Esophagus squamous epithelium (tissue), 4 donors: ENCODE results near the gene EPB41L4B.

Experiments
- POLR2A ChIP-seq, 4 donors: fragments of 450-650 bp; IDR thresholded peaks; one replicate each; pipeline ENCODE4 v1.6.1; 2017; ENCODE audit warnings: antibody characterized with exemption in 4 of 4, mild to moderate bottlenecking in 4 of 4, moderate library complexity in 3 of 4
- TF ChIP-seq, protein P1 (sequence below), 6 experiments: fragments of 450-650 bp in 4 of 6; fragments of 200-600 bp in 2 of 6; sonication (generic) in 2 of 6; IDR thresholded peaks; one replicate each; pipeline ENCODE4 v1.5.1; 2016 to 2019; ENCODE audit warnings: antibody characterized with exemption in 6 of 6, mild to moderate bottlenecking in 4 of 6, moderate library complexity in 4 of 6

DNA sequence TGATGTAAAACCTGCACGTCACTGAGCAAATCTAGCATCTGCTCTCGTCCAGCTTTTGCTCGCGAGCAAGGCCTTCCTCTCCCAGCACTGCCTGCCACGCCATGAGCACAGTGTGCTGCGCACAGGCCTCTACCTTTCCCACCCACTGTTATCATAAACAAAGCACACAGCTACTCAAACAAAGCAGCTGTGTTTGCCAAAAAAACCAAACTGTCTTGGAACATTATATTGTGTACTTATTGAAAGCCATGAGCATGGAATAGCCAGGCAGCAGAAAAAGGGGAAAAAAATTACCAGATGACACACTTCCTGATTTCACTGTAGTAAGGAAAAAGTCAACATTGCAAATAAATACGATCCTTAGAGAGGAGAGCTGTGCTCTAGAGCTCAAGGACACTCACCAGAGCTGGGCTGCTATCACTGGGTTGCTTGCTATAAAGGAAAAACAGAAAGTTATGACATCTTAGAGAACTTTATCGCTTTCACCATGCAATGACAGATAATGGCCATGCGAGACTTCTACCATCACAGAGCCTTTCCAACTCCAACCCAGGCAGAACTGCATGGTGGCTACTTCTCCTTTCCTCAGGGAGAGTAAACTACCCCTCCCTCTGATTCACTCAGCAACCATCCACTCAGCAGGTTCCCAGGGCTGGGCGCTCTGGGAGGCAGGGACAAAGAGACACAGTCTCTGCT lies 69.6 kb downstream of the EPB41L4B start:
- TF ChIP-seq, protein P1, sequence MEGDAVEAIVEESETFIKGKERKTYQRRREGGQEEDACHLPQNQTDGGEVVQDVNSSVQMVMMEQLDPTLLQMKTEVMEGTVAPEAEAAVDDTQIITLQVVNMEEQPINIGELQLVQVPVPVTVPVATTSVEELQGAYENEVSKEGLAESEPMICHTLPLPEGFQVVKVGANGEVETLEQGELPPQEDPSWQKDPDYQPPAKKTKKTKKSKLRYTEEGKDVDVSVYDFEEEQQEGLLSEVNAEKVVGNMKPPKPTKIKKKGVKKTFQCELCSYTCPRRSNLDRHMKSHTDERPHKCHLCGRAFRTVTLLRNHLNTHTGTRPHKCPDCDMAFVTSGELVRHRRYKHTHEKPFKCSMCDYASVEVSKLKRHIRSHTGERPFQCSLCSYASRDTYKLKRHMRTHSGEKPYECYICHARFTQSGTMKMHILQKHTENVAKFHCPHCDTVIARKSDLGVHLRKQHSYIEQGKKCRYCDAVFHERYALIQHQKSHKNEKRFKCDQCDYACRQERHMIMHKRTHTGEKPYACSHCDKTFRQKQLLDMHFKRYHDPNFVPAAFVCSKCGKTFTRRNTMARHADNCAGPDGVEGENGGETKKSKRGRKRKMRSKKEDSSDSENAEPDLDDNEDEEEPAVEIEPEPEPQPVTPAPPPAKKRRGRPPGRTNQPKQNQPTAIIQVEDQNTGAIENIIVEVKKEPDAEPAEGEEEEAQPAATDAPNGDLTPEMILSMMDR (IDR thresholded peaks at IDR 0.05): no peak
- TF ChIP-seq POLR2A (IDR thresholded peaks at IDR 0.05): no peak
